T-helper 1 cell treated with Interleukin-12 subunit alpha and Interleukin-12 subunit beta and Interleukin-4 antibody, amounts not matched to agents 30 μg/mL and 1 μg/mL, for 36 hours (primary cell): ENCODE measurements around the gene PRKCSH.
A peak's percentile ranks its signal among the peaks of the same experiment; 100 is the strongest.
"Not testable (repeated sequence)": the region's sequence is repeated elsewhere in the genome, so short reads cannot be mapped to it uniquely, and the experiment has no call there.

Source experiments
- H3K27ac Mint-ChIP-seq: one replicate; pipeline ENCODE4 v1.8.0; 2021; ENCODE audit warnings: mild to moderate bottlenecking, mixed read lengths
- H3K27me3 Mint-ChIP-seq: one replicate; pipeline ENCODE4 v1.8.0; 2021; ENCODE audit warnings: low read depth, mixed read lengths
- H3K36me3 Mint-ChIP-seq: one replicate; pipeline ENCODE4 v1.8.0; 2021; ENCODE audit warnings: low read depth, mixed read lengths
- H3K4me1 Mint-ChIP-seq: one replicate; pipeline ENCODE4 v1.8.0; 2021; ENCODE audit warnings: low read depth, mixed read lengths
- H3K4me3 Mint-ChIP-seq: one replicate; pipeline ENCODE4 v1.8.0; 2021; ENCODE audit warnings: mild to moderate bottlenecking, moderate library complexity, mixed read lengths
- H3K9me3 Mint-ChIP-seq: one replicate; pipeline ENCODE4 v1.8.0; 2021; ENCODE audit warnings: mixed read lengths

The PRKCSH gene

GRCh38 chr19:11433526-11433925 lies 1.9 kb upstream of the PRKCSH start:
- H3K36me3 Mint-ChIP-seq = peaks cover 13% of the 10 kb centered on the region
- H3K9me3 Mint-ChIP-seq, H3K4me3 Mint-ChIP-seq, H3K27me3 Mint-ChIP-seq, H3K27ac Mint-ChIP-seq: not testable (repeated sequence)
- H3K4me1 Mint-ChIP-seq = peaks cover 14% of the 10 kb centered on the region

- Mint-ChIP-seq H3K4me3 (peak overlapping the region; percentile 100), H3K4me1 (peaks cover 14% of the 10 kb centered on the region), H3K36me3 (peaks cover 13% of the 10 kb centered on the region), H3K27ac (peak overlapping the region; percentile 99), H3K9me3 (no peaks in the 10 kb centered on the region), H3K27me3 (peaks cover 4% of the 10 kb centered on the region)
These were observed 755 bp upstream of the PRKCSH start for GRCh38 chr19:11434703-11435056.

DNA sequence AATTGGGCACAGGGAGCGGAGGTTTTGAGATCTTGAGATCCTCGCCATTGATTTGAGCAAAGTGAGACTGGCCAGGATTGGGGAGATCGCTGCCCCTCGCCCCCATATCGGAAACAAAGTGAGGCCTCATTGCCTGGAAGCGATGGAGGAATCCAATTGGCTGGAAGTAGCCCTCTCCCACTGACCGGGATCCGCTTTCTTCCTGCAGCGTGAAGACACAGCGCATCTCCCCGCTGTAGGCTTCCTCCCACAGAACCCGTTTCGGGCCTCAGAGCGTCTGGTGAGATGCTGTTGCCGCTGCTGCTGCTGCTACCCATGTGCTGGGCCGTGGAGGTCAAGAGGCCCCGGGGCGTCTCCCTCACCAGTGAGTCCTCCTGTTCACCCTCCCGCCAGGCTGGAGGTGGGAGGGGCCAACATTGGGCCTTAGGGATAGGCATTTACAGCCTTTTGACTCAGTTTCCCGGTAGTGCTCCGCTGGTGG lies 438 bp downstream of the PRKCSH start:
- no peaks in the 10 kb centered on the region for H3K27me3 Mint-ChIP-seq
- H3K36me3 Mint-ChIP-seq = peaks cover 17% of the 10 kb centered on the region
- H3K9me3 Mint-ChIP-seq = no peaks in the 10 kb centered on the region
- peak overlapping the region; percentile 99 for H3K27ac Mint-ChIP-seq
- H3K4me3 Mint-ChIP-seq = peak overlapping the region; percentile 100
- H3K4me1 Mint-ChIP-seq = peaks cover 16% of the 10 kb centered on the region

GRCh38 chr19:11437955-11438354 lies 2.5 kb downstream of the PRKCSH start:
- Mint-ChIP-seq H3K36me3 (peaks cover 27% of the 10 kb centered on the region), H3K27ac (peak overlapping the region; percentile 65), H3K4me3 (no peak overlapping the region), H3K27me3 (no peaks in the 10 kb centered on the region), H3K4me1 (peaks cover 19% of the 10 kb centered on the region), H3K9me3 (no peaks in the 10 kb centered on the region)

DNA sequence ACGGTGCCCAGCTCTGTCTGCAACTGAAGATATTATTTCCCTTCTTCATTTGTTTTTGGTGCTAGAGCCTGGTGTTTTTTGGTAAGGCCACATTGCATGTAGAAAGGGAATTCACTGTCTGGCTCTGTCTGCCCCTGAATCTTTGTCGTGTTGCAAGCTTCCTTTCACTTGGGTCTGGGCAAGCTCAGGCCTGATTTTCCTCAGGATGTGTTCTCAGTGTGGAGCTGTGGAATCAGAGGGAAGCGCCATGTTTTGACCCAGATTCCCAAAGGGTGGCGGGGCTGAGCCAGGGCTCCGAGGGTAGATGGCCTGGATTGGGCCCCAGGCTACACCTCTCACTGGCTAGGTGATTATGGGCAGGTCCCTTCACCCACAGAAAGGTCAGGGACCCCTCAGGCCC lies 8.6 kb downstream of the PRKCSH start:
- no peaks in the 10 kb centered on the region for H3K27me3 Mint-ChIP-seq
- peaks cover 5% of the 10 kb centered on the region for H3K4me1 Mint-ChIP-seq
- no peak overlapping the region for H3K4me3 Mint-ChIP-seq
- peaks cover 17% of the 10 kb centered on the region for H3K36me3 Mint-ChIP-seq
- no peak overlapping the region for H3K27ac Mint-ChIP-seq
- no peaks in the 10 kb centered on the region for H3K9me3 Mint-ChIP-seq

GRCh38 chr19:11445141-11445540 lies 9.7 kb downstream of the PRKCSH start:
- Mint-ChIP-seq H3K4me1 (peaks cover 5% of the 10 kb centered on the region), H3K9me3 (no peaks in the 10 kb centered on the region), H3K27me3 (no peaks in the 10 kb centered on the region), H3K27ac (no peak overlapping the region), H3K36me3 (peaks cover 17% of the 10 kb centered on the region), H3K4me3 (no peak overlapping the region)

DNA sequence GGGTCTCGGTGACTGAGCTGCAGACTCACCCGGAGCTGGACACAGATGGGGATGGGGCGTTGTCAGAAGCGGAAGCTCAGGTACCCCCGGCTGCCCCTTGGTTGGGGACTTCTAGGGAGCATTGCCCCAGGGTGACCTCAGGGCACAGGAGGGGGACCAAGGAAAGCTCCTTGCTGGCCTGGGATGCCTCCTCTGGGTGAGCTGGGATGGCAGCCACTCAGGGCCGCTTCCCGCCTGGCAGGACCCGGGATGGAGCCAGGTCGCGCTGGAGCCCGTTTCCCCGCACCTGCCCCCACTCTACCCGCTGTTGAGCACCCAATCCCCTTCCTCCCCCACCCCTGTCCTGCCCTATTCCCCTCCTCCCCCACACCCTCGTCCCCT lies 10.8 kb downstream of the PRKCSH start:
- no peak overlapping the region for H3K4me3 Mint-ChIP-seq
- H3K36me3 Mint-ChIP-seq = peaks cover 10% of the 10 kb centered on the region
- H3K9me3 Mint-ChIP-seq = no peaks in the 10 kb centered on the region
- H3K27ac Mint-ChIP-seq = no peak overlapping the region
- H3K27me3 Mint-ChIP-seq = no peaks in the 10 kb centered on the region
- H3K4me1 Mint-ChIP-seq = no peaks in the 10 kb centered on the region

- Mint-ChIP-seq H3K4me1 (no peaks in the 10 kb centered on the region), H3K4me3 (no peak overlapping the region), H3K27me3 (no peaks in the 10 kb centered on the region), H3K36me3 (peaks cover 8% of the 10 kb centered on the region), H3K27ac (no peak overlapping the region), H3K9me3 (no peaks in the 10 kb centered on the region)
These were observed 11.3 kb downstream of the PRKCSH start for GRCh38 chr19:11446652-11447301.

DNA sequence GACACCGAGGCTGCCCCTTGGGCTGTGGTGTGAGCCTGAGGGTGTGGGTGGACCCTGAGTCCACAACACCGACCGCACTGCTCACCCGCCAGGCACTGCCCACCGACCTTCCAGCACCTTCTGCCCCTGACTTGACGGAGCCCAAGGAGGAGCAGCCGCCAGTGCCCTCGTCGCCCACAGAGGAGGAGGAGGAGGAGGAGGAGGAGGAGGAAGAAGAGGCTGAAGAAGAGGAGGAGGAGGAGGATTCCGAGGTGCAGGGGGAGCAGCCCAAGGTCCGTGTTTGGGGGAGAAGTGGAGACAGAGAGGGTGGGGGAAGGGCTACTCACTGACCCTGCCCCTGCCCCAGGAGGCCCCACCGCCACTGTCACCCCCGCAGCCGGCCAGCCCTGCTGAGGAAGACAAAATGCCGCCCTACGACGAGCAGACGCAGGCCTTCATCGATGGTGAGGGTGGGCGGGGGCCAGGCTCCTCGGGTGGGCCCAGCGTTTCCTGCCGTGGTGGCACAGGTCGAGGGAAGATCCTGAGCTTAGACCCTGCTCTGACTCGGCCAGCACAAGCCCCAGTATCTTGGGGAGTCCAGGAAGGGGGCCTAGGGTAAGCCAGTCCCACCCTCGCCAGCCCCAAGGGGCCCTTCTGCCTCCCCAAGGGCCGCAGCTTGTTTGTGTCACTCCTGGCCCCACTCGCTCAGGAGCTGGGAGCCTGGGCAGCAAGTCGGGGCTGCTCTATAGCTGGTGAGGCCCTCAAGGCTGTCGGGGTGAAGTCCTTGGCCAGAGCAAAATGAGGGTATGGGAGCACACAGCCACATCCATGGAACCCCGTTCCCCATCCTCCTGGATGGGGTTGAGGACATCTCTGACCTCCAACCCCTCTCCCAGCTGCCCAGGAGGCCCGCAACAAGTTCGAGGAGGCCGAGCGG lies 12.2 kb downstream of the PRKCSH start:
- H3K9me3 Mint-ChIP-seq = no peaks in the 10 kb centered on the region
- H3K4me1 Mint-ChIP-seq = no peaks in the 10 kb centered on the region
- no peaks in the 10 kb centered on the region for H3K27me3 Mint-ChIP-seq
- no peak overlapping the region for H3K27ac Mint-ChIP-seq
- no peak overlapping the region for H3K4me3 Mint-ChIP-seq
- H3K36me3 Mint-ChIP-seq = peaks cover 3% of the 10 kb centered on the region

- no peak overlapping the region for H3K27ac Mint-ChIP-seq
- H3K4me3 Mint-ChIP-seq = no peak overlapping the region
- no peaks in the 10 kb centered on the region for H3K4me1 Mint-ChIP-seq
- peaks cover 3% of the 10 kb centered on the region for H3K36me3 Mint-ChIP-seq
- no peaks in the 10 kb centered on the region for H3K9me3 Mint-ChIP-seq
- no peaks in the 10 kb centered on the region for H3K27me3 Mint-ChIP-seq
These were observed 13.0 kb downstream of the PRKCSH start for GRCh38 chr19:11448410-11448809.

- Mint-ChIP-seq H3K4me3 (no peak overlapping the region), H3K27me3 (no peaks in the 10 kb centered on the region), H3K4me1 (no peaks in the 10 kb centered on the region), H3K27ac (no peak overlapping the region), H3K9me3 (no peaks in the 10 kb centered on the region), H3K36me3 (peaks cover 1% of the 10 kb centered on the region)
These were observed 13.6 kb downstream of the PRKCSH start for GRCh38 chr19:11448923-11449554.

DNA sequence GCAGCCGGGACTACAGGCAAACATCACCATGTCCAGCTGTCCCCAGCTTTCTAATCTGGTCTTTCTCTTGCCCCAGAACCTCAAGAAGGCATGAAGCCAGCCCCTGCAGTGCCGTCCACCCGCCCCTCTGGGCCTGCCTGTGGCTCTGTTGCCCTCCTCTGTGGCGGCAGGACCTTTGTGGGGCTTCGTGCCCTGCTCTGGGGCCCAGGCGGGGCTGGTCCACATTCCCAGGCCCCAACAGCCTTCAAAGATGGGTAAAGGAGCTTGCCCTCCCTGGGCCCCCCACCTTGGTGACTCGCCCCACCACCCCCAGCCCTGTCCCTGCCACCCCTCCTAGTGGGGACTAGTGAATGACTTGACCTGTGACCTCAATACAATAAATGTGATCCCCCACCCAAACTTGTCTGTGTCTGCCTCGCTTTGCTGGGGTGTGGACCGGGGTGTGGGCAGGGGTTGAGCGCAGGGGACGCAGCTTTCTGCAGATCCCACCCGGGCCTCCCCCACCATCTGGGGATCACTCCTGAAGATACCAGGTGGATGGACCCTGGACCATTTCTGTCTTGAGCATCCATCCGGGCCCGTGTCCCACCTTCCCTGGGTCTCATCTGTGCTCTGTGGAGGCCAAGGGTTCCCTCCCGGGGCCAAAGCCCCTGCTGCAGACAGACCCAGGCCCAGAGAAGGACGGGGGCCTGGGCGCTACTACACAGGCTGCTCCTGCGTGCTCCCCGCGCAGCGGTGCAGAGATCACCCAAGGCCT lies 15.3 kb downstream of the PRKCSH start:
- Mint-ChIP-seq H3K27me3 (no peaks in the 10 kb centered on the region), H3K36me3 (no peaks in the 10 kb centered on the region), H3K27ac (no peak overlapping the region), H3K4me1 (no peaks in the 10 kb centered on the region), H3K4me3 (no peak overlapping the region), H3K9me3 (no peaks in the 10 kb centered on the region)

GRCh38 chr19:11451327-11451870 lies 16.0 kb downstream of the PRKCSH start:
- H3K27ac Mint-ChIP-seq = no peak overlapping the region
- no peaks in the 10 kb centered on the region for H3K9me3 Mint-ChIP-seq
- H3K36me3 Mint-ChIP-seq = no peaks in the 10 kb centered on the region
- H3K27me3 Mint-ChIP-seq = no peaks in the 10 kb centered on the region
- no peaks in the 10 kb centered on the region for H3K4me1 Mint-ChIP-seq
- no peak overlapping the region for H3K4me3 Mint-ChIP-seq
